Testis (tissue), 3 donors: ENCODE measurements around the gene ETV5. TPM values are rescaled to one million over a fixed set of nuclear protein-coding genes. Genes with fewer than 3 reads are reported as not detected.
A peak's percentile ranks its signal among the peaks of the same experiment; 100 is the strongest.

ENCODE experiments used
- DNase-seq: peaks from one replicate; pipeline ENCODE4 v3.0.0-alpha.2; 2019
- H3K27ac ChIP-seq, 2 donors: fragments of 200-600 bp; sonication (generic); one replicate each; pipeline ENCODE4 v1.5.1; 2019
- H3K27me3 ChIP-seq: fragments of 200-600 bp; sonication (generic); one replicate; pipeline ENCODE4 v1.5.1; 2019
- H3K36me3 ChIP-seq: fragments of 200-600 bp; sonication (generic); one replicate; pipeline ENCODE4 v1.5.1; 2017; ENCODE audit warnings: low read depth; ENCODE audit errors: missing control alignments
- H3K4me1 ChIP-seq: fragments of 200-600 bp; sonication (generic); one replicate; pipeline ENCODE4 v1.5.1; 2019
- H3K4me3 ChIP-seq, 2 donors: fragments of 200-600 bp; sonication (generic); one replicate each; pipeline ENCODE4 v1.5.1; 2017 to 2019
- H3K9me3 ChIP-seq: fragments of 200-600 bp; sonication (generic); one replicate; pipeline ENCODE4 v1.5.1; 2017
- CTCF ChIP-seq, 3 experiments: fragments of 450-650 bp in 2 of 3; fragments of 200-600 bp in 1 of 3; sonication (generic) in 1 of 3; IDR thresholded peaks; one replicate each; pipeline ENCODE4 v1.5.1; 2016 to 2019; ENCODE audit warnings: antibody characterized with exemption in 3 of 3, mild to moderate bottlenecking in 2 of 3, moderate library complexity in 1 of 3
- POLR2A ChIP-seq: fragments of 450-650 bp; IDR thresholded peaks from one replicate; pipeline ENCODE4 v1.6.1; 2017; ENCODE audit warnings: antibody characterized with exemption, mild to moderate bottlenecking, moderate library complexity
- WGBS, 2 donors: methylation state at CpG; one replicate each; pipeline ENCODE4 v1.1.5; 2018; 5-methylcytosine and 5-hydroxymethylcytosine counted together
- intact Hi-C: fragments of 100-400 bp; cut with DNase I; formaldehyde crosslinking; loops from one replicate; pipeline ENCODE4 v1.15.1; 2023; ENCODE audit warnings: low total_unique reads
- polyA plus RNA-seq: library from polyadenylated mRNA; stranded (reverse); fragments of 350-450 nt; fragmentation: Illumina TruSeq; extraction: RNeasy Lipid Tissue Mini Kit (QIAGEN cat#74804); gene quantifications from one replicate; pipeline ENCODE4 v1.2.3, GENCODE V29; 2014; ENCODE audit warnings: low read depth, low replicate concordance; ENCODE audit not compliant: insufficient read depth
- total RNA-seq, 2 donors: library from RNA; depleted of rRNA; stranded (reverse); fragments of >200 nt; gene quantifications; one replicate each; pipeline ENCODE4 v1.2.3, GENCODE V29; 2016

ETV5 gene
- total and polyA plus RNA-seq, 3 donors from 2014 or later, result 15.7 to 22.4 (median 20.8) TPM

GRCh38 chr3:186107215-186108105, 1.4 kb downstream of the ETV5 start:
- H3K36me3 ChIP-seq, result no peaks in the 10 kb centered on the region
- no peaks in the 10 kb centered on the region for H3K27me3 ChIP-seq
- peak; percentile 91 for DNase-seq
- H3K4me3 ChIP-seq, result peak overlapping the region; percentile 57 to 71
- peak overlapping the region in 1 of 2 donors; percentile 18 for H3K27ac ChIP-seq
- WGBS, 2 donors, result 4 to 5% methylated on average over 45 of the region's 45 CpGs
- TF ChIP-seq POLR2A (no peak), CTCF (IDR thresholded peaks at IDR 0.05) (no peak)
- H3K4me1 ChIP-seq, result peaks cover 9% of the 10 kb centered on the region
- no peaks in the 10 kb centered on the region for H3K9me3 ChIP-seq
- intact Hi-C loops, result no loop called here

- intact Hi-C loops, result no loop called here
- Histone ChIP-seq H3K9me3 (no peaks in the 10 kb centered on the region), H3K27me3 (no peaks in the 10 kb centered on the region), H3K27ac (no peak overlapping the region), H3K4me1 (peaks cover 9% of the 10 kb centered on the region), H3K36me3 (no peaks in the 10 kb centered on the region), H3K4me3 (no peak overlapping the region)
- WGBS, 2 donors, result 82% methylated on average over 6 of the region's 6 CpGs
- TF ChIP-seq CTCF (IDR thresholded peaks at IDR 0.05), result no peak
- TF ChIP-seq POLR2A, result no peak
- DNase-seq, result no peak
Observed at GRCh38 chr3:186105543-186105942, 3.3 kb downstream of the ETV5 start.

GRCh38 chr3:186102687-186103086, 6.2 kb downstream of the ETV5 start:
- WGBS, 2 donors, result 74 to 80% methylated on average over 4 of the region's 4 CpGs
- no peak for DNase-seq
- Histone ChIP-seq H3K4me1 (peaks cover 9% of the 10 kb centered on the region), H3K9me3 (no peaks in the 10 kb centered on the region), H3K27me3 (no peaks in the 10 kb centered on the region), H3K36me3 (no peaks in the 10 kb centered on the region), H3K4me3 (no peak overlapping the region), H3K27ac (no peak overlapping the region)
- intact Hi-C loops, result no loop called here
- TF ChIP-seq CTCF (IDR thresholded peaks at IDR 0.05) (no peak), POLR2A (no peak)

- TF ChIP-seq CTCF (IDR thresholded peaks at IDR 0.05), result no peak
- TF ChIP-seq POLR2A, result no peak
- Histone ChIP-seq H3K27ac (no peak overlapping the region), H3K36me3 (no peaks in the 10 kb centered on the region), H3K4me3 (no peak overlapping the region), H3K27me3 (no peaks in the 10 kb centered on the region), H3K4me1 (peaks cover 23% of the 10 kb centered on the region), H3K9me3 (no peaks in the 10 kb centered on the region)
- 81 to 83% methylated on average over 3 of the region's 3 CpGs for WGBS, 2 donors
- no peak for DNase-seq
- intact Hi-C loops, result no loop called here
Observed at GRCh38 chr3:186100398-186100797, 8.5 kb downstream of the ETV5 start.

GRCh38 chr3:186099178-186099577, 9.7 kb downstream of the ETV5 start:
- no peak overlapping the region for H3K27ac ChIP-seq
- no peak overlapping the region for H3K4me3 ChIP-seq
- intact Hi-C loops, result no loop called here
- H3K27me3 ChIP-seq, result no peaks in the 10 kb centered on the region
- 55 to 58% methylated on average over 5 of the region's 5 CpGs for WGBS, 2 donors
- no peaks in the 10 kb centered on the region for H3K36me3 ChIP-seq
- DNase-seq, result peak; percentile 64
- H3K9me3 ChIP-seq, result no peaks in the 10 kb centered on the region
- H3K4me1 ChIP-seq, result peaks cover 23% of the 10 kb centered on the region
- TF ChIP-seq CTCF (IDR thresholded peaks at IDR 0.05), result no peak
- TF ChIP-seq POLR2A, result no peak
